ENCODE measurements around the gene CFAP119. TPM values are rescaled to one million over a fixed set of nuclear protein-coding genes. Genes with fewer than 3 reads are reported as not detected.
A peak's percentile ranks its signal among the peaks of the same experiment; 100 is the strongest.

Gene CFAP119
- total RNA-seq, 2 donors from 2014 or later, result 6.9 to 12.6 TPM

- H3K9me3 ChIP-seq (ENCODE audit: control insufficient read depth, low read length), result no peaks in the 10 kb centered on the region
Observed at GRCh38 chr16:30753596-30753995, 8.3 kb downstream of the CFAP119 start.

DNA sequence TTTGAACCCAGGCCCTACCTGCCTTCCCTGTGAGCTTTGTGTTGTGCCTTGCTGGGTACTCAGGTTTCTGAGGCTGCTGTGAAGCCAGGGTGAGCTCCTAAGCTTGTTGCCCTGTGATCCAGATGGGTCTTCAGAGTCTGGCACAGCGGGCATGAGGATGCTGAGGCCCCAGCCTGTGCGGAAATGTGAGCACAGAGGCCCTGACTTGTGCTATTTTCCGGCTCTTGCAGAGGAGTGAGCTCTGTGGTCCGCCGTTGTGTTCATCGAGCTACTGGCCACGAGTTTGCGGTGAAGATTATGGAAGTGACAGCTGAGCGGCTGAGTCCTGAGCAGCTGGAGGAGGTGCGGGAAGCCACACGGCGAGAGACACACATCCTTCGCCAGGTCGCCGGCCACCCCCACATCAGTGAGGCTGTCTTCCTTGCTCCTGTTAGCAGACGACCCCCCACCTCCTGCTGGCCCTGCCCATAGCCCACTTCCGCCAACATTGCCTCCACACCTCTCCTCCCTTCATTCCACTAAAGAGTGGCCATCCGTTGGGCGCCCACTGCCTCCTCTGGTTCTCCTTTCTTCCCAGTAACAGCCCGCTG is 10.9 kb downstream of the CFAP119 start:
- WGBS, 2 experiments (ENCODE audit: insufficient coverage in 1 of 2, insufficient read length in 1 of 2), result 92 to 96% methylated on average over 17 to 20 of the region's 20 CpGs
- peaks cover 58% of the 10 kb centered on the region for H3K36me3 ChIP-seq (ENCODE audit: control insufficient read depth, insufficient read depth, low read length)
- H3K27ac Mint-ChIP-seq, result no peak overlapping the region
- peaks cover 40% of the 10 kb centered on the region for H3K36me3 Mint-ChIP-seq (ENCODE audit: low read depth)
- H3K4me3 Mint-ChIP-seq, result peak overlapping the region; percentile 86
- DNase-seq, result no peak
- H3K9ac ChIP-seq (ENCODE audit: extremely low read depth, low read length, poor library complexity, severe bottlenecking), result no peak overlapping the region
- H3K9me3 ChIP-seq (ENCODE audit: control insufficient read depth, low read length), result no peaks in the 10 kb centered on the region
- no peaks in the 10 kb centered on the region for H3K4me1 ChIP-seq (ENCODE audit: control insufficient read depth, insufficient read depth, low read length)
- H3K4me1 Mint-ChIP-seq, result peaks cover 5% of the 10 kb centered on the region
- H3K27ac ChIP-seq (ENCODE audit: low read depth, low read length), result no peak overlapping the region
- H3K4me3 ChIP-seq (ENCODE audit: low read length), result no peak overlapping the region
- no peaks in the 10 kb centered on the region for H3K9me3 Mint-ChIP-seq
- TF ChIP-seq CTCF (conservative IDR thresholded peaks at IDR 0.05), result no peak
- H3K27me3 ChIP-seq (ENCODE audit: control insufficient read depth, insufficient read depth, low read length, poor library complexity, severe bottlenecking), result no peaks in the 10 kb centered on the region
- no peaks in the 10 kb centered on the region for H3K27me3 Mint-ChIP-seq (ENCODE audit: insufficient read depth)

More at GRCh38 chr16:30753596-30753995, 8.3 kb downstream of the CFAP119 start:
- no peak for DNase-seq
- no peak overlapping the region for H3K27ac ChIP-seq (ENCODE audit: low read depth, low read length)
- H3K9ac ChIP-seq (ENCODE audit: extremely low read depth, low read length, poor library complexity, severe bottlenecking), result no peak overlapping the region
- no peaks in the 10 kb centered on the region for H3K4me1 ChIP-seq (ENCODE audit: control insufficient read depth, insufficient read depth, low read length)
- H3K27ac Mint-ChIP-seq, result no peak overlapping the region
- no peaks in the 10 kb centered on the region for H3K27me3 ChIP-seq (ENCODE audit: control insufficient read depth, insufficient read depth, low read length, poor library complexity, severe bottlenecking)
- H3K9me3 Mint-ChIP-seq, result no peaks in the 10 kb centered on the region
- peaks cover 82% of the 10 kb centered on the region for H3K36me3 ChIP-seq (ENCODE audit: control insufficient read depth, insufficient read depth, low read length)
- WGBS, 2 experiments (ENCODE audit: insufficient coverage in 1 of 2, insufficient read length in 1 of 2), result 96 to 98% methylated on average over 3 to 4 of the region's 4 CpGs
- H3K4me1 Mint-ChIP-seq, result peaks cover 5% of the 10 kb centered on the region
- peaks cover 55% of the 10 kb centered on the region for H3K36me3 Mint-ChIP-seq (ENCODE audit: low read depth)
- no peak for TF ChIP-seq CTCF (conservative IDR thresholded peaks at IDR 0.05)
- no peak overlapping the region for H3K4me3 ChIP-seq (ENCODE audit: low read length)
- H3K4me3 Mint-ChIP-seq, result no peak overlapping the region
- H3K27me3 Mint-ChIP-seq (ENCODE audit: insufficient read depth), result no peaks in the 10 kb centered on the region

GRCh38 chr16:30750201-30750600 is 11.7 kb downstream of the CFAP119 start:
- 92 to 97% methylated on average over 4 of the region's 4 CpGs for WGBS, 2 experiments (ENCODE audit: insufficient coverage in 1 of 2, insufficient read length in 1 of 2)
- H3K4me1 Mint-ChIP-seq, result peaks cover 5% of the 10 kb centered on the region
- H3K4me3 Mint-ChIP-seq, result peak overlapping the region; percentile 86

More at GRCh38 chr16:30750201-30750600, 11.7 kb downstream of the CFAP119 start:
- Histone ChIP-seq H3K27me3 (ENCODE audit: control insufficient read depth, insufficient read depth, low read length, poor library complexity, severe bottlenecking) (no peaks in the 10 kb centered on the region), H3K9me3 (ENCODE audit: control insufficient read depth, low read length) (no peaks in the 10 kb centered on the region), H3K4me1 (ENCODE audit: control insufficient read depth, insufficient read depth, low read length) (no peaks in the 10 kb centered on the region), H3K36me3 (ENCODE audit: control insufficient read depth, insufficient read depth, low read length) (peaks cover 55% of the 10 kb centered on the region), H3K9ac (ENCODE audit: extremely low read depth, low read length, poor library complexity, severe bottlenecking) (no peak overlapping the region), H3K27ac (ENCODE audit: low read depth, low read length) (no peak overlapping the region), H3K4me3 (ENCODE audit: low read length) (peak overlapping the region; percentile 75)
- Mint-ChIP-seq H3K27me3 (ENCODE audit: insufficient read depth) (no peaks in the 10 kb centered on the region), H3K36me3 (ENCODE audit: low read depth) (peaks cover 36% of the 10 kb centered on the region), H3K9me3 (no peaks in the 10 kb centered on the region), H3K27ac (peak overlapping the region; percentile 81)
- TF ChIP-seq CTCF (conservative IDR thresholded peaks at IDR 0.05), result no peak
- DNase-seq, result no peak

All from endodermal cell (in vitro differentiated cells).